ENCODE data around the gene MRPL14.
A peak's percentile ranks its signal among the peaks of the same experiment; 100 is the strongest.
"Not testable (repeated sequence)": the region's sequence is repeated elsewhere in the genome, so short reads cannot be mapped to it uniquely, and the experiment has no call there.

The MRPL14 gene

DNA sequence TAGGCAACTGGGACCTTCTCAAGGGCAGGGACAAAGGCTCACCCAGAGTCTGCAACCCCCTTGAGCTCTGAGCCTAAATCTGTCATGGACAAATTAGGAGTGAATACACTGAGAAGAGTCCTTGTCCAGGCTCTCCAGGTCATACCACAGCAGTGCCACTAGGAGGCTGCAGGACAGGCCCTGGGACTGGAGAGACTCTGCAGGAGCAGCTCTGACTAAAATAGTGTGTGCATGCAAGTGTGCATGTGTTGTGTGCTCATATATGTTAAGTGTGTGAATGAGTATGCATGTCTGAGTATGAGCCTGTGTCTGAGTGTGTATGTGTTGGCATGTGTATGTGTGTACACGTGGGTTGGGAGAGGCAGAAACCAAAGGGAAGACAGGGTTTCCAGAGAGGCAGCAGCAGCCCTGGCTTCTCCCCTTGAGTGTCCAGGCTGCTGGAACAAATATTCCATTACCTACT, 27.1 kb downstream of the MRPL14 start:
- no peak for DNase-seq (ENCODE audit: low read depth)
- TF ChIP-seq, protein P1, sequence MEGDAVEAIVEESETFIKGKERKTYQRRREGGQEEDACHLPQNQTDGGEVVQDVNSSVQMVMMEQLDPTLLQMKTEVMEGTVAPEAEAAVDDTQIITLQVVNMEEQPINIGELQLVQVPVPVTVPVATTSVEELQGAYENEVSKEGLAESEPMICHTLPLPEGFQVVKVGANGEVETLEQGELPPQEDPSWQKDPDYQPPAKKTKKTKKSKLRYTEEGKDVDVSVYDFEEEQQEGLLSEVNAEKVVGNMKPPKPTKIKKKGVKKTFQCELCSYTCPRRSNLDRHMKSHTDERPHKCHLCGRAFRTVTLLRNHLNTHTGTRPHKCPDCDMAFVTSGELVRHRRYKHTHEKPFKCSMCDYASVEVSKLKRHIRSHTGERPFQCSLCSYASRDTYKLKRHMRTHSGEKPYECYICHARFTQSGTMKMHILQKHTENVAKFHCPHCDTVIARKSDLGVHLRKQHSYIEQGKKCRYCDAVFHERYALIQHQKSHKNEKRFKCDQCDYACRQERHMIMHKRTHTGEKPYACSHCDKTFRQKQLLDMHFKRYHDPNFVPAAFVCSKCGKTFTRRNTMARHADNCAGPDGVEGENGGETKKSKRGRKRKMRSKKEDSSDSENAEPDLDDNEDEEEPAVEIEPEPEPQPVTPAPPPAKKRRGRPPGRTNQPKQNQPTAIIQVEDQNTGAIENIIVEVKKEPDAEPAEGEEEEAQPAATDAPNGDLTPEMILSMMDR (conservative IDR thresholded peaks at IDR 0.05; ENCODE audit: low read depth, low read length) = peak; percentile 83
- no peak overlapping the region for H3K4me3 ChIP-seq (ENCODE audit: low read length)

DNA sequence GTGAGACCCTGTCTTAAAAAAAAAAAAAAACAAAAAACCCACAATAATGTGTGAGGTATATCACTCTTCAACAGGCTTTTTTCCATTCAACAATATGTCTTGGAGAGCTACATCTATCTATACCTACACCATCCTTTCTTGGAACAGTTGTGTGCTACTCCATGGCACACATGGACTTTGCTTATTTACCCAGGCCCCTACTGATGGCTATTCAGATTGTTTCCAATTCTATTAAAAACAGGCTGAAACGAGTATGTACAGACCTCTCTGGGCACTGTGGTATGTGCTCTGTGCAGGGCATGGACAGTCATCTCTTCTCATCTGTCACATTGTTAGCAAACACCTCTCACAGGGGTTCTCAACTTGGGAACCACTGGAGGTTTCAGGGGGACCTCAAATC, 28.1 kb downstream of the MRPL14 start:
- no peak for DNase-seq (ENCODE audit: low read depth)
- H3K4me3 ChIP-seq (ENCODE audit: low read length) = no peak overlapping the region
- TF ChIP-seq, protein P1 (conservative IDR thresholded peaks at IDR 0.05; ENCODE audit: low read depth, low read length) = no peak

DNA sequence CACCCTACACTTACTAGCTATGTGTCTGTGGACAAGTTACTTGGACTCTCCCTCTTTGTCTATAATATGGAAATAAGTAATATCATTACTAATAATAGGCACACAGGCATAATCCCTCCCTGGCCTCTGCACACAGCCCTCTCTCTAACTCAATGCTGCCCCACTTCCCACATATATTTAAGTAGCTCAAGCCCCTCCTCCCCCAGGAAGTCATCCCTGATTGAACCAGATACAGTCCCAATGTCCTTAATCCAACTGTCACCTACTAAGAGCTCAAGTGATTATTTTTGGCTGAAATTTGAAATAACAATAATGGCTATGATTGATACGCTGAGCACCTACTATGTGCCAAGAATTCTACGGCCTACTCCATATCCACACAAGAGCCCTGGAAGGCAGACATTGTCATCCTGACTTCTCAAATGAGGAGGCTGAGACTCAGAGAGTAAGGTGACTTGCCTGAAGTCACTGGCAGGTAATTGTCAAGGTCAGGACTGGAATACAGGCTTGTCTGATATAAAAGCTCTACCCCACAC, 29.4 kb downstream of the MRPL14 start:
- DNase-seq (ENCODE audit: low read depth) = no peak
- no peak overlapping the region for H3K4me3 ChIP-seq (ENCODE audit: low read length)
- TF ChIP-seq, protein P1 (conservative IDR thresholded peaks at IDR 0.05; ENCODE audit: low read depth, low read length) = no peak

DNA sequence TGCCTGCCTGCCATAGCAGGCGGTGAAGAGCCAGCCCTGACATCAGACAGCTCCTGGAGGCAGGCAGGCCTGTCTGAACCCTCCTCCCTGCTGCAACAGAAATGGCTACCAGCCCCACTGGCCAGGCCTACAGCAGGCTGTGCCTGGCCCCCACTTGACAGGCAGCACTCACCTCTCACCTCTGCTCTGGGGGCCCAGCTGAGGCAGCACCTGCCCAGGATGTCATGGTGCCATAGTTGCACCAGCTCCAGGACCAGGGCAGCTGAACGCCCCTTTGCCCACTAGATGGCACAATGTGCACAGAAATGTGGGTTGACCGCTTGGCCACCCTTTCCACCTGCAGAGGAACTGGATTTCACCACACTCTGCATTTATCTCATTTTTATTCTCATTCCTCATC, 30.6 kb downstream of the MRPL14 start:
- DNase-seq (ENCODE audit: low read depth) = no peak
- TF ChIP-seq, protein P1 (conservative IDR thresholded peaks at IDR 0.05; ENCODE audit: low read depth, low read length) = peak; percentile 84
- no peak overlapping the region for H3K4me3 ChIP-seq (ENCODE audit: low read length)

DNA sequence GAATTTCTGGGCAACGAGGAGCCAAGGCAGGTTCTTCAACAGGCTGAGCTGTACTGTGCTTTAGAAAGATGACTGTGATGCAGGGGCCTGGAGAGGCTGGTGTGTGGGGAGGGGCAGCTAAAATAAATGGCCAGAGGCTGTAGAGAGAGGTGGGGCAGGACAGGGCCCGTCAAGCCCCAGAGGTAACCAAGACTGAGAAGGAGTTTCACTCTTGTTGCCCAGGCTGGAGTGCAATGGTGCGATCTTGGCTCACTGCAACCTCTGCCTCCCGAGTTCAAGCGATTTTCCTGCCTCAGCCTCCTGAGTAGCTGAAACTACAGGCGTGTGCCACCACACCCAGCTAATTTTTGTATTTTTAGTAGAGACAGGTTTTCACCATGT, 32.0 kb downstream of the MRPL14 start:
- H3K4me3 ChIP-seq (ENCODE audit: low read length); DNase-seq (ENCODE audit: low read depth): not testable (repeated sequence)

DNA sequence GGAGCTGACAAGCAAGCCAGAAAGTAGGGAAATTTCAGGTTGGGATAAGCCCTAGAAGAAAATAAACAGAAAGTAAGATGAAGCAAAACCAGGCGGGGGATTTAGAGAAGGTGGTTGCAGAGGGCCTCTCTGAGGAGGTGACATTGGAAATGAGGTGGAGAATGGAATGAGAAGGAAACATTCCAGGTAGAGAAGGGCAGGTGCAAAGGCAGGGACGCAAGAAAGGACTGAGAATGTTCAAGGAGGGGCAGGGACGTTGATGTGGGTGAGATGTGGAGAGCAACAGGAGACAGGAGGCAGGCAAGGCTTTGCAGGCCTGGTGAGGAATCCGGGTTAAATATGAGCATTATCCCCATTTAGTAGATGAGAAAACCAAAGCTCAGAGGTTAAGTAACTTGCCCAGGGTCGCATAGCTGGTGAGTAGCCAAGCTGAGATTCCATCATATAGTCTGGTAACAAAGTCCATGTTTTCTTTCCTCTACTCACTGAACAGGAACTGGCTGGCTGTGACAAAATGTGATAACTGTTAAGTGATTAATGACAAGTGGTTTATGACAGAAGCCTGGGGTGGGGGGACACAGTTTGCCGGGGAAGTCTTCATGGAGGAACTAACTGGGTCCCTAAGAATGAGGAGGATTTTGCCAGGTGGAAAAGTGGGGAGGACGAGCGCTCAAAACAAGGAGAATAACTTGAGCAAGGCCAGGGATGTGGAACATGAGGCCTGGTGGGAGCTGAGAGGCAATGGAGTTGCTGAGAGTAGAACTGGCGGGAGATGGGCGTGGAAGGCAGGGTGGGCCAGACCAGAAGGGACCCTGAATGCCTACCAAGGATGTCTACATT, 32.6 kb downstream of the MRPL14 start:
- H3K4me3 ChIP-seq (ENCODE audit: low read length) = no peak overlapping the region
- TF ChIP-seq, protein P1 (conservative IDR thresholded peaks at IDR 0.05; ENCODE audit: low read depth, low read length) = no peak
- no peak for DNase-seq (ENCODE audit: low read depth)

DNA sequence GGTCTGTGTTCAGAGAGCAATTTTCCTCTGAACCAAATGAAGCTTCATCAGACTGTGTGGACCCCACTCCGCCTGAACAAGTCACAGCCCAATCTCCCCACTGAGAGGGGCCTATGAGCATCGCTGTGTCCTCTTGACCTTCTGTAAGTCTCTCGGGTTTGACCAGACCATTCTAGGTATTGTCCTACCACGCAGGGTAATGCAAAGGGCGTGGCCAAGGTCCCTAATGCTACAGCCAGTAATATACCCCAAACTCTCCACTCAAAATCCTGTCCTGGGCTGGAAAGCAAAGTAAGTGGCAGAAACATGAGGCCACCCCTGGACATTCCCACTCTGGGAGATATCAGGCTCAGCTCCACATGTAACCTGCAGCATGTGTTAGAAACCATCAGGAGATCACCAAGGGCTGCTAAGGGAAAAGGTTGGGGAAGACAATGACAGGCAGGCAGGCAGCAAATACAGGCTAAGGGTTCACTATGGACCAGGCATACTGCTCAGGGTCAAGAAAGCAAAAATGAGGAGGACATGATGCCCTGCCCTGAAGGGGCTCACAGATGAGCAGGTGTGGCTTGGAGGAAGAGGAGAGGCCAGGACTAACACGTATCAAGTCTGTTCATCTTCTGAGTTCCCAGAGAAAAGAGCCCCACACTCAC, 33.4 kb downstream of the MRPL14 start:
- TF ChIP-seq, protein P1 (conservative IDR thresholded peaks at IDR 0.05; ENCODE audit: low read depth, low read length) = no peak
- no peak for DNase-seq (ENCODE audit: low read depth)
- no peak overlapping the region for H3K4me3 ChIP-seq (ENCODE audit: low read length)

All from retinal pigment epithelial cell (primary cell).